Colonic mucosa (tissue), 4 donors: ENCODE data around the gene FYB1. TPM values are rescaled to one million over a fixed set of nuclear protein-coding genes. Genes with fewer than 3 reads are reported as not detected.

Experiments
- DNase-seq: peaks from one replicate; pipeline ENCODE4 v3.0.0-alpha.2; 2020
- H3K27ac ChIP-seq: fragments of 200-600 bp; one replicate; pipeline ENCODE4 v1.8.0; 2021
- H3K27me3 ChIP-seq: fragments of 200-600 bp; one replicate; pipeline ENCODE4 v1.8.0; 2021
- H3K36me3 ChIP-seq: fragments of 200-600 bp; one replicate; pipeline ENCODE4 v1.8.0; 2021
- H3K4me1 ChIP-seq: fragments of 200-600 bp; one replicate; pipeline ENCODE4 v1.8.0; 2021; ENCODE audit warnings: mild to moderate bottlenecking
- H3K4me3 ChIP-seq: fragments of 200-600 bp; one replicate; pipeline ENCODE4 v1.8.0; 2021
- H3K9ac ChIP-seq, 2 donors: one replicate each; pipeline ENCODE4 v1.7.0; 2013; ENCODE audit warnings: control low read depth in 2 of 2, low read depth in 2 of 2, low read length in 2 of 2
- H3K9me3 ChIP-seq: fragments of 200-600 bp; one replicate; pipeline ENCODE4 v1.8.0; 2021
- CTCF ChIP-seq: fragments of 200-600 bp; IDR thresholded peaks from one replicate; pipeline ENCODE4 v1.8.0; 2022; ENCODE audit warnings: antibody characterized with exemption, mild to moderate bottlenecking
- intact Hi-C: fragments of 100-400 bp; cut with DNase I; formaldehyde crosslinking; loops from one replicate; pipeline ENCODE4 v1.14.1; 2022
- total RNA-seq, 2 donors: library from RNA; stranded (reverse); fragmentation: NEBNext Ultra II Directional in 1 of 2; extraction: Animal tissue kit (Norgen Biotek cat#: 25700) in 1 of 2; gene quantifications; one replicate each; pipeline ENCODE4 v1.2.1, GENCODE V29; 2021
- donor health status: healthy.
- donor health status: DM: no; HTN: no; CAD: no.
- donor health status: DM: no; HTN: no; CAD: no.

Gene FYB1
- total RNA-seq, 2 donors from 2014 or later: 6.1 to 8.6 TPM

GRCh38 chr5:39132128-39132447 lies 87.3 kb downstream of the FYB1 start:
- Histone ChIP-seq H3K4me3 (no peak overlapping the region), H3K36me3 (no peaks in the 10 kb centered on the region), H3K27me3 (no peaks in the 10 kb centered on the region), H3K4me1 (no peaks in the 10 kb centered on the region), H3K27ac (no peak overlapping the region), H3K9me3 (no peaks in the 10 kb centered on the region), H3K9ac (no peak overlapping the region)
- no peak for DNase-seq
- no peak for TF ChIP-seq CTCF
- intact Hi-C loops: no loop called here

- intact Hi-C loops: no loop called here
- H3K27ac ChIP-seq: no peak overlapping the region
- H3K4me1 ChIP-seq: no peaks in the 10 kb centered on the region
- H3K9ac ChIP-seq: no peak overlapping the region
- no peaks in the 10 kb centered on the region for H3K36me3 ChIP-seq
- H3K4me3 ChIP-seq: no peak overlapping the region
- no peak for DNase-seq
- TF ChIP-seq CTCF: no peak
- no peaks in the 10 kb centered on the region for H3K9me3 ChIP-seq
- no peaks in the 10 kb centered on the region for H3K27me3 ChIP-seq
Observed at GRCh38 chr5:39131210-39132127, 87.9 kb downstream of the FYB1 start.

- H3K36me3 ChIP-seq: no peaks in the 10 kb centered on the region
- H3K4me3 ChIP-seq: no peak overlapping the region
- TF ChIP-seq CTCF: no peak
- H3K27me3 ChIP-seq: no peaks in the 10 kb centered on the region
- H3K27ac ChIP-seq: no peak overlapping the region
- H3K9me3 ChIP-seq: no peaks in the 10 kb centered on the region
- intact Hi-C loops: no loop called here
- H3K4me1 ChIP-seq: no peaks in the 10 kb centered on the region
- DNase-seq: no peak
- H3K9ac ChIP-seq: no peak overlapping the region
Observed at GRCh38 chr5:39130716-39131115, 88.6 kb downstream of the FYB1 start.

- Histone ChIP-seq H3K9me3 (no peaks in the 10 kb centered on the region), H3K27ac (no peak overlapping the region), H3K27me3 (no peaks in the 10 kb centered on the region), H3K36me3 (no peaks in the 10 kb centered on the region), H3K9ac (no peak overlapping the region), H3K4me1 (no peaks in the 10 kb centered on the region), H3K4me3 (no peak overlapping the region)
- TF ChIP-seq CTCF: no peak
- DNase-seq: no peak
- intact Hi-C loops: no loop called here
Observed at GRCh38 chr5:39121922-39122321, 97.4 kb downstream of the FYB1 start.

GRCh38 chr5:39121315-39121714 lies 98.0 kb downstream of the FYB1 start:
- Histone ChIP-seq H3K27me3 (no peaks in the 10 kb centered on the region), H3K27ac (no peak overlapping the region), H3K4me1 (no peaks in the 10 kb centered on the region), H3K9ac (no peak overlapping the region), H3K9me3 (no peaks in the 10 kb centered on the region), H3K4me3 (no peak overlapping the region), H3K36me3 (no peaks in the 10 kb centered on the region)
- no peak for TF ChIP-seq CTCF
- intact Hi-C loops: no loop called here
- no peak for DNase-seq
